GM12864 (cell line): ENCODE results near the gene SEMA5A.

Source experiments
- DNase-seq: peaks from one replicate; pipeline ENCODE4 v3.0.0-alpha.2; 2011; ENCODE audit warnings: low read depth
- H3K4me3 ChIP-seq: 2 replicates; pipeline ENCODE4 v1.5.1; 2011; ENCODE audit warnings: mild to moderate bottlenecking, low read depth, low read length, control low read depth
- TF ChIP-seq, protein P1 (sequence below): IDR thresholded peaks from 2 replicates; pipeline ENCODE4 v1.5.1; 2011; ENCODE audit warnings: low read depth, mild to moderate bottlenecking, moderate library complexity, low read length, control low read depth, inconsistent platforms; ENCODE audit errors: missing control alignments

Gene SEMA5A

DNA sequence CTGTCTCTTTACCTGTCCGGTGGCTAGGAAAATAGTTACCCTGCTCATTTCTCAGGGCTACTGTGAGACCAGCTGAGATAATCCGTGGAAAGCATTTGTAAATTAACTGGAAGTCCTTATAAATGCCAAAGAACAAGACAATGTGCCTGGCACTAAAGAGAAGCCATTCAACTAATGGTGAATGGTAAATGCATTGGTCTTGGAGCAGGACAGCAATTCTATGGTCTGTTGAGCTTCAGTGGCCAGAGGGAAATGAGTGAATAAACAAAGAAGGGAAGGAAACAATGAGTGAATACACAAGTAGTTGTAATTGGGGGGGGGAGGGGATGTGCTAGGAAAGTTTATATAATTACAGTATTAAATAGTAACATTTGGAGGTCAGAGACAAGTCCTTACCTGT is 353.6 kb downstream of the SEMA5A start:
- no peak overlapping the region for H3K4me3 ChIP-seq
- TF ChIP-seq, protein P1, sequence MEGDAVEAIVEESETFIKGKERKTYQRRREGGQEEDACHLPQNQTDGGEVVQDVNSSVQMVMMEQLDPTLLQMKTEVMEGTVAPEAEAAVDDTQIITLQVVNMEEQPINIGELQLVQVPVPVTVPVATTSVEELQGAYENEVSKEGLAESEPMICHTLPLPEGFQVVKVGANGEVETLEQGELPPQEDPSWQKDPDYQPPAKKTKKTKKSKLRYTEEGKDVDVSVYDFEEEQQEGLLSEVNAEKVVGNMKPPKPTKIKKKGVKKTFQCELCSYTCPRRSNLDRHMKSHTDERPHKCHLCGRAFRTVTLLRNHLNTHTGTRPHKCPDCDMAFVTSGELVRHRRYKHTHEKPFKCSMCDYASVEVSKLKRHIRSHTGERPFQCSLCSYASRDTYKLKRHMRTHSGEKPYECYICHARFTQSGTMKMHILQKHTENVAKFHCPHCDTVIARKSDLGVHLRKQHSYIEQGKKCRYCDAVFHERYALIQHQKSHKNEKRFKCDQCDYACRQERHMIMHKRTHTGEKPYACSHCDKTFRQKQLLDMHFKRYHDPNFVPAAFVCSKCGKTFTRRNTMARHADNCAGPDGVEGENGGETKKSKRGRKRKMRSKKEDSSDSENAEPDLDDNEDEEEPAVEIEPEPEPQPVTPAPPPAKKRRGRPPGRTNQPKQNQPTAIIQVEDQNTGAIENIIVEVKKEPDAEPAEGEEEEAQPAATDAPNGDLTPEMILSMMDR: no peak
- DNase-seq: no peak

DNA sequence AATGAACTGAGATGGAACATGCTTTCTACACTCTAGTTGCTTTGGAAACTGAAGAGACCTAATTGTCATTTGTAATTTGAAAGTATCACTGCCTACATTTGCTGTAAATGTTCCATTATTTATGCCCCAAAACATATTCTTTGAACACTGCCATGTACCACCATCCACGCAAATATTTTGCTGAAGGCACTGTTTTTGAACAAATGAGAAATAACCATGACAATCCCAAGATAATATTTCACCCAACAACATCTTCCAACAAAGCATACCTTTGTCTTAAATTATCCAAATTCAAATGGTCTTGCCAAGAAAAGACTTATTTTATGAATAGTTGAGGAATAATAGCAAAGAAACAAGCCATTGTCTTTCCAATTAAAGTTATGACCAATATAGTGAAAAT is 356.2 kb downstream of the SEMA5A start:
- TF ChIP-seq, protein P1: no peak
- DNase-seq: no peak
- H3K4me3 ChIP-seq: no peak overlapping the region

DNA sequence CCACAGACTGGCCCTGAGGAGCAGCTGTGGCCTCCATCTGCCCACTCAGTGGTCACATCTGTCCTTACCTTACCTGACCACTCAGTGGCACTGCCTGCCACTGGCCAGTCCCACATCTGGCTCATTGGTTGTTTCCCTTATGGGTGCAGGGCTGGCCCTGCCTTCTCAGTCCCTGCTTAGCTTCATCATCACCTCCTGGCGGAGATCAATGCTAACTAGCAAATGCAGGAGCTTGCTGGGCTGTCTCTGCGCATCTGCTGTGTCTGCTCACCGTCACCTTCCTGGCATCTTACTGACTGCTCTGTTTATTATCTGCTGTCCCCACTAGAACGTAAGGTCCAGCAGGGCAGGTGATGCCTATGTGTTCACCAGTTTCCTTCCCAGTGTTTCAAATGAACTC is 356.9 kb downstream of the SEMA5A start:
- DNase-seq: no peak
- H3K4me3 ChIP-seq: no peak overlapping the region
- TF ChIP-seq, protein P1: no peak

DNA sequence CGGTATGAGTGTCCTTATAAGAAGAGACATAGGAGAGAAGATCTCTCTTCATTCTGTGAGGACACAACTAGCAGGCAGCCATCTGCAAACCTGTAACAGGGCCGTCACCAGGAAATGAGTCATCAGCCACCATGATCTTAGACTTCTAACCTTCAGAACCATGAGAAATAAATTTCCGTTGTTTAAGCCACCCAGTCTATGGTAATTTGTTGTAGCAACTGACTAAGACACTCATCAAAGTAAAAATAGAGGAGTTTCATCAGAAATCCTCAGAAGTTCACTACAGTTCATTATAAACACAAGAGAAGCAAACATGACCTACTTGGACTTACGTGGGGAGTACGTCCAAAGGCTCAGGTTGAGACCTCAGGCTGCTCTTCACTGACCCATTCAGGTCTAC is 357.7 kb downstream of the SEMA5A start:
- H3K4me3 ChIP-seq: no peak overlapping the region
- TF ChIP-seq, protein P1: no peak
- DNase-seq: no peak

DNA sequence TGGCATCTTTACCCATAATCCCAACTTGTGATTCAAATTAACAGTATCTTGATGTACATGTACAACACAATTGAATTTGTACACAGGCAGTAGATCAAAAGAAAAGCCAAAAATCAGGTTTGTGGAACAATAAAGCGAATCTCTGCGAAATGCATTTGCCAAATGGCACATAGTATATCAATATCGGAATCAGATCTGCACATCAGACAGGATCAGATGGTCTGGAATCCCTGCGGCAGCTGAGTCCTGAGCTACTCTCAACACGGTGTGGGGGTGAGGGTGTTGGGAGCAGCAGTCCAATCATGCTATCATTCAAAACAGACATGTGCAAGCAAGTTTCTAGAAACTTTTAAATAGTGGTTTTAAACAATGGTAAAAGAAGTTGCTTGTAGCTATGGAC is 358.3 kb downstream of the SEMA5A start:
- no peak for DNase-seq
- no peak overlapping the region for H3K4me3 ChIP-seq
- TF ChIP-seq, protein P1: no peak

DNA sequence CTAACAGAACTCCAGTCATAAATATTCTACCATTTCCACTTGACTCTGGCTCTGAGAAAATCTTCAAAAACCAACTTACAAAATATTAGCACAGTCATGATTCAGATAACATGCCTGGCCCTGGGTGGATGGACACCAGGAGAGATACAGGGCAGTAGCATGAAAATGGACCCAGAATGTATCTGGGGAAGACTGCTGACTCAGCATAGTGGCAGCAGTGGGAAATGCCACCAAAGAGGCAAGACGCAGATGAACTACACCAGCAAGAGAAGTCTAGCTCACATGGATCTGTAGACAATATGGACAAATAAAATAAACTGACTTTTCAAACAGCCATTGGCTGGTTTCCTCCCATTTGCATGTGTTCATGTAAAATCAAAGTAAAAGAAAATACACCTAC is 359.8 kb downstream of the SEMA5A start:
- DNase-seq: no peak
- TF ChIP-seq, protein P1: no peak
- H3K4me3 ChIP-seq: no peak overlapping the region

DNA sequence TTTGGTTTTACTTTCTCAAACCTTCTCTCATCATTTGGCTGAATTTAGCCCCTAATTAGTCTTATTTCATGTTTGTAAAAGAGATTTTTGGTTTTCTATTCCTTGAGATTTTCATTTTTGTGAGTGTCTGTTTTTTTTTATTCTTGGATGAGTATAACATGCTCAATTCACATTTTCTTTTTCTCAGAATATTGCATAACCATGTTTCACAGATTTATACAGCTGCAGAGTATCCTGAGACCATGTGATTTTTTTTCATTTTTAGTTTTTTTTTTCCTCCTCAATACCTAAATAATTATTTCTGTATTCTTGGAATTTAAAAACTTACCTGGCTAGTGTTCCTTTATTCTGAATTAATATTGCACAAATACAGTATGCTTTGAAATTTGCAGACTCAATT is 361.9 kb downstream of the SEMA5A start:
- TF ChIP-seq, protein P1: no peak
- no peak for DNase-seq
- no peak overlapping the region for H3K4me3 ChIP-seq
